VCaP (cell line): ENCODE results near the gene F9.

Experiments
- H3K27ac ChIP-seq: fragments of 450-650 bp; 2 replicates; pipeline ENCODE4 v1.5.1; 2017
- TF ChIP-seq, protein P1 (sequence below): fragments of 450-650 bp; conservative IDR thresholded peaks from 2 replicates; pipeline ENCODE4 v1.5.1; 2017; ENCODE audit warnings: mild to moderate bottlenecking, moderate library complexity

The F9 gene

GRCh38 chrX:139596068-139596467 lies 65.5 kb downstream of the F9 start:
- TF ChIP-seq, protein P1, sequence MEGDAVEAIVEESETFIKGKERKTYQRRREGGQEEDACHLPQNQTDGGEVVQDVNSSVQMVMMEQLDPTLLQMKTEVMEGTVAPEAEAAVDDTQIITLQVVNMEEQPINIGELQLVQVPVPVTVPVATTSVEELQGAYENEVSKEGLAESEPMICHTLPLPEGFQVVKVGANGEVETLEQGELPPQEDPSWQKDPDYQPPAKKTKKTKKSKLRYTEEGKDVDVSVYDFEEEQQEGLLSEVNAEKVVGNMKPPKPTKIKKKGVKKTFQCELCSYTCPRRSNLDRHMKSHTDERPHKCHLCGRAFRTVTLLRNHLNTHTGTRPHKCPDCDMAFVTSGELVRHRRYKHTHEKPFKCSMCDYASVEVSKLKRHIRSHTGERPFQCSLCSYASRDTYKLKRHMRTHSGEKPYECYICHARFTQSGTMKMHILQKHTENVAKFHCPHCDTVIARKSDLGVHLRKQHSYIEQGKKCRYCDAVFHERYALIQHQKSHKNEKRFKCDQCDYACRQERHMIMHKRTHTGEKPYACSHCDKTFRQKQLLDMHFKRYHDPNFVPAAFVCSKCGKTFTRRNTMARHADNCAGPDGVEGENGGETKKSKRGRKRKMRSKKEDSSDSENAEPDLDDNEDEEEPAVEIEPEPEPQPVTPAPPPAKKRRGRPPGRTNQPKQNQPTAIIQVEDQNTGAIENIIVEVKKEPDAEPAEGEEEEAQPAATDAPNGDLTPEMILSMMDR: no peak
- no peak overlapping the region for H3K27ac ChIP-seq

GRCh38 chrX:139600105-139600504 lies 69.6 kb downstream of the F9 start:
- TF ChIP-seq, protein P1: no peak
- H3K27ac ChIP-seq: no peak overlapping the region
